Muscle of leg (tissue), 11 donors: Measurements from ENCODE around the gene GJB1. TPM values are rescaled to one million over a fixed set of nuclear protein-coding genes. Genes with fewer than 3 reads are reported as not detected.
A peak's percentile ranks its signal among the peaks of the same experiment; 100 is the strongest.

Experiments used
- DNase-seq: peaks from one replicate; pipeline ENCODE4 v3.0.0; 2013
- H3K27ac ChIP-seq: one replicate; pipeline ENCODE4 v1.5.1; 2013; ENCODE audit warnings: mild to moderate bottlenecking, low read length, control low read depth
- H3K27me3 ChIP-seq: one replicate; pipeline ENCODE4 v1.6.1; 2013; ENCODE audit warnings: low read length; ENCODE audit not compliant: control insufficient read depth, insufficient read depth
- H3K36me3 ChIP-seq: one replicate; pipeline ENCODE4 v1.6.1; 2013; ENCODE audit warnings: low read length; ENCODE audit not compliant: control insufficient read depth, insufficient read depth
- H3K4me1 ChIP-seq: one replicate; pipeline ENCODE4 v1.6.1; 2013; ENCODE audit warnings: low read length; ENCODE audit not compliant: control insufficient read depth, insufficient read depth
- H3K4me3 ChIP-seq: one replicate; pipeline ENCODE4 v1.5.1; 2013; ENCODE audit warnings: low read length, control low read depth
- H3K9me3 ChIP-seq: replicated peaks from 2 replicates; pipeline ENCODE4 v1.6.1; 2013; ENCODE audit warnings: low read depth, low read length; ENCODE audit not compliant: control insufficient read depth
- WGBS: methylation state at CpG from one replicate; pipeline ENCODE4 v1.1.5; 2013; ENCODE audit warnings: missing lambda C conversion rate; ENCODE audit not compliant: insufficient coverage; 5-methylcytosine and 5-hydroxymethylcytosine counted together
- polyA plus RNA-seq, 8 donors: library from polyadenylated mRNA; unstranded; fragments of 120-200 nt; gene quantifications; one replicate each; pipeline versions ENCODE4 v1.2.1 to v1.2.3, GENCODE V29; 2013; ENCODE audit warnings: inconsistent platforms in 1 of 8, low replicate concordance in 1 of 8; ENCODE audit not compliant: insufficient read length in 8 of 8, insufficient read depth in 1 of 8
- total RNA-seq: library from RNA; stranded (reverse); fragments of 120-200 nt; gene quantifications from one replicate; pipeline ENCODE4 v1.2.4, GENCODE V29; 2013

The GJB1 gene
- total and polyA plus RNA-seq, 9 donors = 0.04 to 2.2 (median 0.34) TPM; not detected in 3

DNA sequence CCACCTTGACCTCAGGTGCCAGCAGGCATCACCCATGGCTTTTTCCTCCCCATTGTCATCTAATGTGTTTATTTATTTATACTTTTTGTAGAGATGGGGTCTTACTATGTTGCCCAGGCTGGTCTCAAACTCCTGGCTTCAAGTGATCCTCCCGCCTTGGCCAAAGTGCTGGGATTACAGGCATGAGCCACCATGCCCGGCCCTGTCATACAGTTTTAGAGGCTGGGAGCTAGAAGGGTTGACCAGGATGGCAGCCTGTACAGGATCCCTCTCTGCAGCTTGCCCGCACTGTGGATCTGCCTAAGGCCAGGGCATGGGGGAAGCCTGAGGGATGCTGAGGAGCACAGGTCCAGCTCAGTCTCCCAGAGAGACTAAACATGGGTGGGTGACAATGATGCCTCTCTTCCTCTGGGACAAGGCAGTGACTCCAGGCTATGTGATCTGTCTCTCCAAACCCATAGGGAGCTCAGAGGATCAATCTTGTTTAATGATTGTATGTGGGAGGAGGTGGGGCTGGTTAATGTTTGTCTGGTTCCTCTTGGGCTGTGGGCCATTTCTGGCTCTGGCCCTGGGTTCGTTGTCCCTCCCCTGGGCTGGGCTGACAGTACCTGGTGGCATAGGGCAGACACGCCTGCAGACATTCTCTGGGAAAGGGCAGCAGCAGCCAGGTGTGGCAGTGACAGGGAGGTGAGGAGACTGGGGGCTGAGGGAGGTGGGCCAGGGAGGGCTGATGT is 8.3 kb upstream of the GJB1 start:
- H3K27me3 ChIP-seq = peaks cover 3% of the 10 kb centered on the region
- no peaks in the 10 kb centered on the region for H3K4me1 ChIP-seq
- DNase-seq = no peak
- 65% methylated on average over 4 of the region's 5 CpGs for whole genome bisulfite sequencing
- no peaks in the 10 kb centered on the region for H3K9me3 ChIP-seq
- no peak overlapping the region for H3K4me3 ChIP-seq
- H3K36me3 ChIP-seq = no peaks in the 10 kb centered on the region
- H3K27ac ChIP-seq = no peak overlapping the region

- no peak overlapping the region for H3K4me3 ChIP-seq
- no peak for DNase-seq
- WGBS = 80% methylated on average over 4 of the region's 10 CpGs
- H3K9me3 ChIP-seq = no peaks in the 10 kb centered on the region
- no peaks in the 10 kb centered on the region for H3K4me1 ChIP-seq
- H3K27me3 ChIP-seq = peaks cover 3% of the 10 kb centered on the region
- no peaks in the 10 kb centered on the region for H3K36me3 ChIP-seq
- no peak overlapping the region for H3K27ac ChIP-seq
These were observed 7.6 kb upstream of the GJB1 start for GRCh38 chrX:71215338-71215912.

GRCh38 chrX:71216485-71216884 is 6.5 kb upstream of the GJB1 start:
- WGBS = 48% methylated on average over 6 of the region's 6 CpGs
- Histone ChIP-seq H3K36me3 (no peaks in the 10 kb centered on the region), H3K27ac (no peak overlapping the region), H3K4me1 (no peaks in the 10 kb centered on the region), H3K9me3 (no peaks in the 10 kb centered on the region), H3K4me3 (no peak overlapping the region), H3K27me3 (peaks cover 3% of the 10 kb centered on the region)
- peak; percentile 9 for DNase-seq

GRCh38 chrX:71217298-71217697 is 5.7 kb upstream of the GJB1 start:
- H3K4me3 ChIP-seq = no peak overlapping the region
- H3K4me1 ChIP-seq = no peaks in the 10 kb centered on the region
- H3K27ac ChIP-seq = no peak overlapping the region
- peaks cover 3% of the 10 kb centered on the region for H3K27me3 ChIP-seq
- no peaks in the 10 kb centered on the region for H3K36me3 ChIP-seq
- 98% methylated on average over 5 of the region's 6 CpGs for WGBS
- H3K9me3 ChIP-seq = no peaks in the 10 kb centered on the region
- DNase-seq = no peak

DNA sequence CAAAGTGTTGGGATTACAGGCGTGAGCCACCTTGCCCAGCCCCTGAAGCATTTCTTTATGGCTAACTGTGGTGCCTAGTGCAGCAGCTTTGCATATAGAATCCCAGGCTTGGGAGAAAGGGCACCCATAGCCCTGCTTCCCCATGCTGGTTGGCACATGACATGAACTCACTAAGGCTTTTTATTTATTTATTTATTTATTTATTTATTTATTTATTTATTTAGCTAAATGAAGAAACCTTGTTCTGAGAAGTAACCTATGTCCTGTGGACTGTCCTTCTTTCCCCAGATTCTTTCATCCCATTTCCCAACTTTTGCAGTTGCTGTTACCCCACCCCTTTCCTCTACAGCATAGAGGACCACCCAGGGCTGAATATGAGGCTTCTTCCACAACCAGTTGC is 1.9 kb upstream of the GJB1 start:
- H3K9me3 ChIP-seq = no peaks in the 10 kb centered on the region
- DNase-seq = no peak
- H3K4me1 ChIP-seq = no peaks in the 10 kb centered on the region
- H3K27me3 ChIP-seq = peaks cover 2% of the 10 kb centered on the region
- H3K4me3 ChIP-seq = no peak overlapping the region
- 92% methylated on average over 1 of the region's 1 CpG for WGBS
- H3K27ac ChIP-seq = no peak overlapping the region
- H3K36me3 ChIP-seq = no peaks in the 10 kb centered on the region

- WGBS = 83% methylated on average over 27 of the region's 32 CpGs
- Histone ChIP-seq H3K27me3 (peaks cover 5% of the 10 kb centered on the region), H3K4me3 (no peak overlapping the region), H3K27ac (no peak overlapping the region), H3K9me3 (no peaks in the 10 kb centered on the region), H3K36me3 (no peaks in the 10 kb centered on the region), H3K4me1 (no peaks in the 10 kb centered on the region)
- no peak for DNase-seq
These were observed 1.2 kb downstream of the GJB1 start for GRCh38 chrX:71224098-71224708.

GRCh38 chrX:71225009-71225408 is 2.0 kb downstream of the GJB1 start:
- H3K9me3 ChIP-seq = no peaks in the 10 kb centered on the region
- WGBS = no CpG with 5 or more reads among the region's 2 CpGs

DNA sequence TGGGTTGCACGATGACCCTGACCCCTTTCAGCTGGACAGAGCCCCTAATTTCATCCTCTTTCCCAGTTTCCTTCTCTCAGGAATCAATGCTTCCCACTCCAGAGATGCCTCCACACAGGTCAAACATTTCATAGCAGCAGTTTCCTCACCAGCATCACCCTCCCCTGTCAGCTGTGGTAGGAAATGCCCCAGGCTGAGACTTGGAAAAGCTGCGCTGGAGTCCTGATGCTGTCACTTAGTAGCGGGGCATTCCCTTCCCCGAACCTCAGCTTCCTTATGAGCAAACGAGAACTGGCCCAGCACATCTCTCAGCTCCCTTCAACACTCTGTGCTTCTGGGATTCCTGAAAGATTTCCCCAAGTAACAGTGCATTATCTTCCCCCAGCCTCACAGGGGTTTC is 2.7 kb downstream of the GJB1 start:
- Histone ChIP-seq H3K27me3 (peaks cover 5% of the 10 kb centered on the region), H3K36me3 (no peaks in the 10 kb centered on the region), H3K4me3 (no peak overlapping the region), H3K4me1 (no peaks in the 10 kb centered on the region), H3K9me3 (no peaks in the 10 kb centered on the region), H3K27ac (no peak overlapping the region)
- WGBS = 58% methylated on average over 5 of the region's 5 CpGs
- DNase-seq = no peak

More at GRCh38 chrX:71225009-71225408, 2.0 kb downstream of the GJB1 start:
- Histone ChIP-seq H3K27ac (no peak overlapping the region), H3K4me1 (no peaks in the 10 kb centered on the region), H3K36me3 (no peaks in the 10 kb centered on the region), H3K4me3 (no peak overlapping the region), H3K27me3 (peaks cover 5% of the 10 kb centered on the region)
- DNase-seq = no peak

- peaks cover 5% of the 10 kb centered on the region for H3K27me3 ChIP-seq
- H3K9me3 ChIP-seq = no peaks in the 10 kb centered on the region
- no peak overlapping the region for H3K27ac ChIP-seq
- 75% methylated on average over 2 of the region's 5 CpGs for WGBS
- no peaks in the 10 kb centered on the region for H3K36me3 ChIP-seq
- H3K4me1 ChIP-seq = no peaks in the 10 kb centered on the region
- H3K4me3 ChIP-seq = no peak overlapping the region
- no peak for DNase-seq
These were observed 4.5 kb downstream of the GJB1 start for GRCh38 chrX:71227370-71228062.

DNA sequence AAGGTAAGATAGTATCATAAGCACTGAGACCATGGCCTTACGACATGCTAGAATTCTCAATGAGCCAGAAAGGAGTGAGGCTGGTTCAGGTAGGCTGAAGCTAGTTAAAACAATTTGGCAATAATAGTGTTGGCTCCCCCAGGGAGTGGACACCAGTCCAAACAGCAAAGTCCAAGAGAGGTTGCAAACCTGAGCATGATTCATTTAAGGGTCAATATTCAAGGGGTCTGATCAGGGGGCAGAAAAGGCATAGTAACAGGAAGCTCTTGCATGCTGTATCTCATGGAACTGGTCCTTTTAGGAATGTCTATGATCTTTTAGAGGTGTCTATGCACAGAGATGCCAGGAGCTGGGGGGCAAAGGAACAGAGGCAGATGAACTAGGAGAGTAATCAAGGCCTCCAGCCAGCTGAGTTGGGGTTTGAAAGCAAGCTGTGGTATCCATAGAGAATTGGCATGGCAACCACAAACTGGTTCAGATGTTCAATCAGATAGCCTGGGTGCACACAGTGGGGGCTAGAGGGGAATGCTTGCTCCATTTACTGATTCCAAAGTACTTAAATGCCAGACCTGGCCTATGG is 5.1 kb downstream of the GJB1 start:
- 87% methylated on average over 1 of the region's 1 CpG for WGBS
- H3K4me3 ChIP-seq = no peak overlapping the region
- no peaks in the 10 kb centered on the region for H3K9me3 ChIP-seq
- H3K27me3 ChIP-seq = peaks cover 3% of the 10 kb centered on the region
- no peaks in the 10 kb centered on the region for H3K4me1 ChIP-seq
- no peak overlapping the region for H3K27ac ChIP-seq
- no peak for DNase-seq
- H3K36me3 ChIP-seq = no peaks in the 10 kb centered on the region
